HG03571 (cell line): ENCODE results near the gene USP49.
A peak's percentile ranks its signal among the peaks of the same experiment; 100 is the strongest.
"Not testable (repeated sequence)": the region's sequence is repeated elsewhere in the genome, so short reads cannot be mapped to it uniquely, and the experiment has no call there.

Experiments used
- ATAC-seq: cut with Tn5 transposase; IDR thresholded peaks from one replicate; pipeline ENCODE4 v1.9.1; 2021; ENCODE audit not compliant: unreplicated experiment

The USP49 gene

DNA sequence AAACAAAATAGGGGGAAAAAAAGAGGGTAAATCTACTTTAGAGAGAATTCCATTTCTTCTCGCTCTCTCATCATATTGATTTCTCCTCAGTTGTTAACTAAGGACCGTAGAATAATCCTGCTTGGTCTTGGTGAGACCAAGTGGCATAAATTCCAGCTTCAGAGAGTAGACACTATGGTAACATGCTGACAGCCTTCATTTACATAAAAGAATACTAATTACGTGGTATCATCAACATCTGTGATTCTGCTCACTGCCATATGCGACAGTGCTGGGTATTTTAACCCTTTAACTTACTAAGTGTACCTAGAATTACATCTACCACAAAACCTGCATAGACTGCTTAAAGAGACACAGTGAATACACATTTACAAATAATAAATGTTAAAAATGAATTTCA lies 80.5 kb downstream of the USP49 start:
- ATAC-seq = no peak

DNA sequence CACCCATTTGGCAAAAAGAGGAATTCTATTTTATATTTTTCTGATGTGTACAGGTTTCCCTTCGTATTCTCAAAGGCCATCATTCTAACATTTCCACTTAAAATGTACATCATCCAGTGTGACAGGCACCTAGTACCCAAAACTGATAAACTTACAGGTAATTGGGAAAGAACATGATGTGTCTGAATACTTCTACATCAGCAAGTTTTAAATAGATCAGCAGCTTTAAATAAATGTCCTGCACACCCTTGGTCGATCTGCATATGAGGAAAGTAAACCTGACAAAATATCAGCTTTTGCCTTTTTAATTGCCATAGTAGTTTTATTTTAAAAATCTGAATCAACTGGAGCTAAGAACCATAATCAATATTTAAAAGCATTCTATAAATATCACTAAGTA lies 81.2 kb downstream of the USP49 start:
- no peak for ATAC-seq

DNA sequence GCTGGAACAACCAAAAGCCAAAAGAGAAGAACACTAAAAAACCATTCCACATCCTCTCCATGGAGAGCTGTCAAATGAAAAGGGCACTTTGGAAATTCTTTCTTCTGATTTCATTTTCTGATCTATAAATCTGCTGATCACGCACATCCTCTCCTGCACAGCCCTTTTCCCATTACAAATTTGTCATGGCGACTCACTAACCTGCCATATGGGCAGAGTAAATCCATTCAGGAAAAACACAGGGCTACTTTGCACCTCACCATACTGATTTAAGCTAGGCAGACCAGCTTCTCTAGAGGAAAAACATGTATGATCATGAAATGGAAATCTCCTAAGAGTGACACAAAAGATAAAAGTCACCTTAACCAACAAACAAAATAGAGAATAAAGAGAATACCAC lies 81.7 kb downstream of the USP49 start:
- ATAC-seq = no peak

DNA sequence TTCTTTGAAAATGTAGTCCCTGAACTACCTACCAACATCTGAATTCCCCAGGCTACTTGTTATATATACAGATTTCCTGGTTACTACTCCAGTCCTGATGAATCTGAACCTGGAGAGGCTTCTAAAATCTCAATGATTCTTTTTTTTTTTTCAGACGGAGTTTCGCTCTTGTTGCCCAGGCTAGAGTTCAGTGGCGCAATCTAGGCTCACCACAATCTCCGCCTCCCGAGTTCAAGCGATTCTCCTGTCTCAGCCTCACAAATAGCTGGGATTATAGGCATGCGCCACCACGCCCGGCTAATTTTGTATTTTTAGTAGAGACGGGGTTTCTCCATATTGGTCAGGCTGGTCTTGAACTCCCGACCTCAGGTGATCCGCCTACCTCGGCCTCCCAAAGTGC lies 83.2 kb downstream of the USP49 start:
- not testable (repeated sequence) for ATAC-seq

DNA sequence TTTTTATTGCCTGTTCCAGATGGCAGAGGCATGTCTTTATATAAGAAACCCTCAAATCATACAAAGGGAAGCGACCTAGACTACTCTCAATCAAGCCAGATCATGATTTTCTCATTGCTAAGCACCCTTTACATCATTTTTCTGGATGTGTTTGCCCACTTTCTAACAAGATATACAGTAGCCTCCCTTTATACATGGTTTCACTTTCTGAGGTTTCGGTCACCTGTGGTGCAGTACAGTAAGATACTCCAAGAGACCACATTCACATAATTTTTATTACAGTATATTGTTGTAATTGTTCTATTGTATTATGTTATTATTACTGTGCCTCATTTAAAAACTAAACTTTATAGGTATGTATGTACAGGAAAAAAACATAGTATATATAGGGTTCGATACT lies 84.1 kb downstream of the USP49 start:
- no peak for ATAC-seq

DNA sequence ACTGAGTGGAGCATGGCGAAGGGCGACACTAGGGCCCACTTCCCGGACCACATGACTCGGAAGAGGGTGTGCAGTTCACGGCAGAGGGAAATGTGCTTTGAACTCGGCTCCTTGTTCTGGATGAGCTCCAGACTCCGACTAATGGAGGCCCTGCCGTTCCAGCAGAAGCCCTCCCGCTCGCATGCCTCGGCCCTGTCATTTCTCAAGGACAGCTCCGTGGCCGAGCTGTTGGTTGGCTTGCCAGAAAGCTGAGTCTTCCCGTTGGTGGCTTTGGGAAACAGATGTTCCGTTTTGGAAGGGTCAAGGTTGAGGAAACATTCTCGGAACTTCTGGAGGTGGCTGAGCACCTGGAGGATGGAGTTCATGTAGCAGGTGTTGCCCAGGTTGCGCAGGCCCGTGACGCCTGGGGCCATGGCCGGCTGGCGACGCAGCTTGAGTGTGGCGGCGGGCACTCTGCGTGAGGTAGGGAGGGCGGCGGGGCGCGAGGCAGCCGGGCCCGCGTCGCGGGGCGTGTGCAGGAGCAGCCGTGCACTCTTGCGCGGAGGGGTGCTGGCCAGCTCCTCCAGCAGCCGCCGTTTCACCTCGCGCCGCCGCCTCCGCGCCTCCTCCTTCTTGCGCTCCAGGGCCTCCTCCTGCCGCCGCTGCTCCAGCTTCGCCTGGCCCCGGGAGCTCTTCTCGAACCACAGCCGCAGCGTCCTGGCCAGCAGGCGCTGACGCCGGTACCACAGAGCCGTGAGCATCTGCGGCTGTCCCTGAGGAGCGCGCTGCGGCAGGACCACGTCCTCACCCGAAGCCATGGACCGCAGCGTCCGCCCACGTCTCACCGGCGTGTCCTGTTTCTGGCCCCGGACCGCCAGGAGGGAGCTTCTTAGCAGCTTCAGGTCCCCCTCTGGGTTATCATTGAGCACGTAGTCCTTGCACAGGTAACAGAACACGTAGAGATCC lies 89.1 kb downstream of the USP49 start:
- no peak for ATAC-seq

DNA sequence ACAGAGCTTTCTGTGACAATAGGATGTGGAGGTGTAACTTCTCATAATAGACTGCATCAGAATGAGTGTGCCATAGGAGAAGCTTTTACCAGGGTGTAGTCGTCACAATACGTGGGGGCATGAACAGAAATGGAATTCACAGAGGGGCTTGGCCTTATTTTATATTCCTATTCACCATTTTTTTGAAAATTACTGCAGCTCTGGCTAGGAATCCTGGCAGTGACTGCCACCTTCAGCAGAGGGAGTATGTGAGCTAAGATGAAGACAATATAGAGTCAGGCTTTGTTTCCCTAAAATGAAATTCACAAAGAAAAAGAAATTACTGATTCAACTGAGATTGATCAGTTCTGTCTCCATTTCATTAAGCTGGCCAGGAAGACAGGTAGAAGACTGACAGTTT lies 93.8 kb downstream of the USP49 start:
- no peak for ATAC-seq

DNA sequence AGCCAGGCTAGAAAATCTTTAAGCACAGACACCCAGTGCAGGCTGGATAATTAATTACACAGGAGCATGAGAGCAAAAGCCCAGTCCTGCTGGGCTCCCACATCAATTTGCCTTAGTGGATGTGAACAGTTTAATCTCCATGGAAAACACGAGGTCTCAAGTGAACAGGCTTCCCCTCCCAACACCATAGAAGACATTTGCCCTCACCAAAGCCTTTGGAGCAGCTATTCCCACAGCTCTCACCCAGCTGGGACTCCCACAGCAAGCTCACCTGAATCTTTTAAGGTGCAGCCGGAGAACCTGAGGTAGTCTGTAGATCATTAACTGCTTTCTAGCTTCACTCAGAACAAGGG lies 95.6 kb downstream of the USP49 start:
- no peak for ATAC-seq

DNA sequence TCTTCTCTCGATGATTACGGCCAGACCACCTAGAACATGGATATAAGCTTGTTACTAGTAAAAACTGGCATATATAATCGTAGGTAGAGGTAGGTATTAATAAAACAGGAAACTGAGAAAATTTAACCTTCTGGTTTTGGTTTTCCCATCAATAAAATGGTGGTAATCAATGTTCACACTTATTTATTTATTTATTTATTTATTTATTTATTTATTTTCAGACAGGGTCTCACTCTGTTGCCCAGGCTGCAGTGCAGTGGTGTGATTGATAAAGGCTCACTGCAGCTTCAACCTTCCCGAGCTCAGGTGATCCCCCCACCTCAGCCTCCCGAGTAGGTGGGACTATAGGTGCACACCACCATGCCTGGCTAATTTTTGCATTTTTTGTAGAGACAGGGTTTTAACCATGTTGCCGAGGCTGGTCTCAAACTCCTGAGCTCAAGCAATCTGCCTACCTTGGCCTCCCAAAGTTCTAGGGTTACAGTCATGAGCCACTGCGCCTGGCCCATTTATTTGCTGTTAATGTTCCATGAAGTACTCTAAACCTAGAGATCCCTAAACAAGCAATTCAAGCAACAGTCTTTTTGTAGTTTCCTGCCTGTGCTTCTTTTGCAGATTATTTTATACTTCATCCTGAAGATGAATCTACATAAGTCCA lies 96.1 kb downstream of the USP49 start:
- ATAC-seq = no peak

DNA sequence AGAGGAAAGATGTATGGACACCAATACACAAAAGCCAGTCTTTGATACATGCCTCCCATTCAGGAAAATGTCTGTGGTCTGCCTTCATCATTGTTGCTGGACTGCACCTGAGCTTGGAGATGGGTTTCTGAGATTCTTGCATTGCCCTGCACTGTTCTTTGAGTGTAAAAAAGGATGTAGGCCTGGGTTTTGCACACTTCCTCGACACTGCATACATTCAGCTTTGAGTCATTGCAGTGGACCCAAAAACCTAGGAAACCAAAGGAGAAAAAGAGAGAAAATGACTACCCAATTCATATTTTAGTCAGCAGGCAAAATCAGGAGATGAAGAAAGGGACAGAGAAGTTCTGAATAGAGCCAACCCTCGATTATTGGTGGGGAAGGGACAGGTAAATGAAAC lies 98.7 kb downstream of the USP49 start:
- ATAC-seq = no peak

DNA sequence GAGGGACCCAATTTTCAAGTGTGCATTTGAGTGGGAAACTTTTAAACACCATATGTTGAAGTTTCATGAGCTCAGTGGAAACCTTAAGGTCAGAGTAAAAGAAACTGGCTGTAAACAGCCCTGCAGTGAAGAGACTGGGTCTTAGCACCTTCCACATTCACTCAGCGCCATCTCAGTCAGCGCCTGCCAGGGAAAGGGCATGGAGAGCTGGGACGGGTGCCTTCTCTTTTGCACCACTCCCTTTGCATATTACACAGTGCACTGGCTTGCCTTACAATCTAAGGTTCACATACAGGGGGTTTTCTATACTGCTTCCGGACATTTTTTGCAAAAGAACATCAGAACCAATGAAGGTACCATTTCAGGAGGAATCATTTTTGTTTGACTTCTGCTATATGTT lies 103.2 kb downstream of the USP49 start:
- ATAC-seq = no peak

DNA sequence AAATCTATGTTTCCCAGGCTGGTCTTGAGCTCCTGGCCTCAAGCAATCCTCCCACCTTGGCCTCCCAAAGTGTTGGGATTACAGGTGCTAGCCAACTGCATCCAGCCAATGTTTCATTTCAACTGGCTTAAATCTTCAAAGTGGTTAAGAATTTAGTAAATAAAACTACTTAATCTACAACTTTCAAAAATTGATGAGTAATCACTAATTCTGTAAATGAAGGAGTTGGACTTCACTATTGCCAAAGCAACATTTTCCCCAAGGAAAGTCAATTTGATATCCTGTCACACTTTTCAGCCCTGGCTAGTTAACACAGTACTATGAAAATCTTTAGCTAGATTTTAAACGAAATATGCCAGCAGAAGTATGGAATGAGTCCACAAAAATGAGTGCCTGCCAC lies 103.9 kb downstream of the USP49 start:
- ATAC-seq = no peak

DNA sequence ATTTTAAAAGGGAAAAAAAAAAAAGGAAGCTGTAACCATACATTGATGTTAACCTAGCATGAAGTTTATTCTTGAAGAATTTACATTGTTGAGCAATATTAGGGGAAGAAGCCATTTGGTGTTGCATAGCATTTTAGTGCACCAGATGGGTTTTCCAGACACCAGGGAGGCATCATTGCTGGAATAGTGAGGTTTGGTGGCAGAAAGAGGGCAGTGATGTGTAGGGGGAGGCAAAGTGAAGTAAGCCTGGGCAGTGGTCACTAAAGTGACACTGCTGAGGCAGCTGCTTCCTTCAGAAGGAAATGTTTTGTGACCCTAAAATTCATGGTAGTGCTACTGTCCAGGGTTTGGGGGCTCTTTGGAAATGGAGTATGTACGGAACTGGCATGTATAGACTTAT lies 105.1 kb downstream of the USP49 start:
- ATAC-seq = no peak

DNA sequence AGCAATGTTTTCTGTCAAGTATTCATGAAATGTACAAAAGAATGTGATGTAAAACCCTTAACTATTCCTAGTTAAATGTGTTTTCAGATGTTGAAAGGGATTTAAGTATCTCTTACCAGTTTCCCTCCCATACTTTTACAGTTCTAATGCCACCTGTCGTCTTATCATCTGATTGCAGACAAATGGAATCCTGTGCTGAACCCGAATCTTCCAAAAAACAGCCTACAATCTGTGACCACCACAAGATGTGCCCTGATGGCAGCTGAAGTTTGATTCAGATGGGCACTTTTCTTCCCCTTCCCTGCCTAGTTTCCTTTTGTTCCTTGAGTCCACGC lies 105.8 kb downstream of the USP49 start:
- ATAC-seq = no peak

DNA sequence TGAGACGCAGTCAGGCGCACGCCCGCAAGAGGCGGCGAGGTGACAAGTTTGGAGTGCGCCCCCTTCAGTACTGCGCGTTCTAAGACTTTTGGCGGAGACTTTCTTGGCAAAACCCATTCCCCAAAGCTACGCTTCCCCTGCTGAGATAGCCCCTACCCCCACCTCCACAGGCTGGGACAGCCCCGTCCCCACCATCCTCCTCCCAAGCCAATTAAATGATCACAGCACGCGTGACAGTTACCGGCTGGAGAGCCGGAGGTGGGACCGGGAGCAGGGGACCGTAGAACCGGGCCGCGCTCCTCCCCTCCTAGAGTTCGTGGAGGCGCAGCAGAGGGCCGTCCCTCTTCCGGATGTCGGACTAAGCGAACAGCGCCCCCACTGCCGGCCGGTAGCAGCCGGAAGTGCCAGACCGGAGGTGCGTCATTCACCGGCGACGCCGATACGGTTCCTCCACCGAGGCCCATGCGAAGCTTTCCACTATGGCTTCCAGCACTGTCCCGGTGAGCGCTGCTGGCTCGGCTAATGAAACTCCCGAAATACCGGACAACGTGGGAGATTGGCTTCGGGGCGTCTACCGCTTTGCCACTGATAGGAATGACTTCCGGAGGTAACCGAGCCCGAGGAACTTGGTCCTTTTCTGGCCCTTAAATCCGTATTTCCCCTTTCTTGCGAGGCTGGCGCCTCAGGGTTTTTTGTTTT lies 107.8 kb downstream of the USP49 start, which contains the start of gene TOMM6:
TSS of gene TOMM6 (plus strand) at position 476 of the 699 bp plus-strand sequence. CDS start at position 480, 4 bp downstream.
- ATAC-seq = peak; percentile 71

DNA sequence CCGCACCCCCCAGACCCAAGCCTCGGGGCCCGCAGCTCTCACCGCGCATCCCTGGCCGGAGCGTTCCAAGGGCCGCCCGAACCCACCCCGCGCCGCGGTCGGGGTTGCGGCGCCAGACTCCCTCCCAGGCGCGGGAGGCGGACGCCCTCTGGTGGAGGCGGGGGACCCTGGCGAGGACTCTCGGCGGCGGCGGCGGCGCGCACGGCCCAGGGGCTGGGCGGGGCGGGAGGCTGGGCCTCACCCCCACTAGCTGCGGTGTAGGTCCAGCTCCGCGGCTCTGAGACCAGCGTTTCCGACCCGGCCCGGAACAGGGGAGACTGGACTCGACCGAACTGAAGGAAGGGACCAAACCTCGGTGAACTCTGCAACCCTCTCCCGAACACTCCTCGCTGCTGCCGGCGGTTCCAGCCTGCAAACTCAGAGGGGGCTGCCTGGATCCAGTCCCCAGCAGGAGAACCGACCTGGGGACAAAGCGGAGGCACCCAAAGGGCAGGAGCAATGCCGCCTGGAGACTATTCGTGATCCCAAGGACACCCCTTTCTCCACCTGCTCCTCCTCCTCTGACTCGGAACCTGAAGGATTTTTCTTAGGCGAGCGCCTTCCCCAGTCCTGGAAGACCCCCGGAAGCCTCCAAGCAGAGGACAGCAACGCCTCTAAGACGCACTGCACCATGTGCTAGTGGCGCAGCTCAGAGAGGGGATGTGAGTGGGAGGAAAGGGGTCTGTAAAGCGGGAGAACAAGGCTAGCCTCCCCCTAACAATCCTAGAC lies 108.5 kb downstream of the USP49 start:
- peak; percentile 53 for ATAC-seq

DNA sequence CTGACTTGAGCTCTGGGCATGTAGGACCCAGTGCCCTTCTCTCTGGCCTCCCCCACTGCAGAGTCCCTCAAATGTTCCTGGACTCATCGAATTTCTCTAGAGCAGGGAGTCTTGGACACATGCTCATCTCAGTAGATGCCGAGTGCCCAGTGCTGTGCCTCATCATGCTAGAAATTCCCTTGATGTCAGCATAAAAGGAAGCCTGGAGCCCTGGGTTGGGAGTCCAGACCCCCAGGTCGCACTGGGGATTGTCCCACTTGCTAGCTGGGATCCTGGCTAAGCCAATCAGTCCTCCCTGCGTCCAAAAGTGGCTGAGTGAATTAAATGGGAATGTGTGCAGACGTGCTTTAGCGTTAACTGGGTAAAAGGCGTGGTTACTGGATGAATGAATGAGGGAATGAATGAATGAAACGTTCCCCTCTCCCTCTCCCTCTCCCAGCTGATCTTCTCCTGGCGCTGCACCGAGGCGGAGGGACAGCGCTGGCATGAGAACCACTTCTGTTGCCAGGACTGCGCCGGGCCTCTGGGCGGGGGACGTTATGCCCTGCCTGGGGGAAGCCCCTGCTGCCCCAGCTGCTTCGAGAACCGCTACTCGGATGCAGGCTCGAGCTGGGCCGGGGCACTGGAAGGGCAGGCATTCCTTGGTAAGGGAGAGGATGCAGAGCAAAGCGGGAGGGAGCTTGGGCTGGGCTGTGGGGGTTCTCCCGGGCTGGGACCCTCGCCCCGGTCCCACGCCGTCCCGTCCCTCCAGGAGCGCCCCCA lies 109.3 kb downstream of the USP49 start:
- ATAC-seq = no peak

DNA sequence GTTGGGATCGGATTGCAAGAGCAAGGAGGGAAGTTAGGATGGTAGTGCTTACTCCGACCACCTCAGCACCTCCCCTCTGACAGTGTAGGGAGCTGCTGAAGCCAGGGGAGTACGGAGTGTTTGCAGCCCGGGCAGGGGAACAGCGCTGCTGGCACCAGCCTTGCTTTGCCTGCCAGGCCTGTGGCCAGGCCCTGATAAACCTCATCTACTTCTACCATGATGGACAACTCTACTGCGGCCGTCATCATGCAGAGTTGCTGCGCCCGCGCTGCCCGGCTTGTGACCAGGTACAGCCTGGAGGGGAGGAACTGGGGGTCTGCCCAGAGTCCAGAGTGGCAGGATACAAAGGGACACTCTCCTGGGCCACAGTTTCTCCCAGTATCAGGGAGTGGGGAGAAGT lies 109.9 kb downstream of the USP49 start:
- ATAC-seq = no peak

DNA sequence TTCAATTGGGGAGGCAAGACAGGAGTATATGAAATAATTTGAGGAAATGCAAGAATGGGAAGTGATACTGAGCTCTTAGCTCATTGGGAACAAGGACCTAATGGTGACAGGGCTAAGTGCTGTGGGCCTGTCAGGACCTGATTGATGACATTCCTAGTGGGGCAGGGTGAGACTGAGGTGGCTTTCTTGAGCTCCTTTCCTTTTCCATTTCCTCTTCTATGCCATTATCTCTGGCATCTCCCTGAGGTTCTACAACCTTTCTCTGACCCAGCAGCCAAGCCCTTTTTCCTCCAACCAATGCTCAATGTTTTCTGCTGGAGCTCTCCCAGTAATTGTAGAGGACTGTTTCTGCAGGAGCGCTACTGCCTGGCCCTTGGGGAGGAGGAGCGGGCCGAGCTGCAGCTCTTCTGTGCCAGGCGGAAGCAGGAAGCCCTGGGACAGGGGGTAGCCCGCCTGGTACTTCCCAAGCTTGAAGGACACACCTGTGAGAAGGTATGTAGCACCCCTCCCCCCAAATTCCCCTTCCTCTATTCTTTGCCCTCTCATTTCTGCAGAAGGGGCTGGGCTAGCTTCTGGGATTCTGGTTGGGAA lies 110.5 kb downstream of the USP49 start:
- no peak for ATAC-seq
